Peyer's patch (tissue), 4 donors: ENCODE results near the gene ABCF2. TPM values are rescaled to one million over a fixed set of nuclear protein-coding genes. Genes with fewer than 3 reads are reported as not detected.

Source experiments
- DNase-seq, 3 donors: peaks; one replicate each; pipeline ENCODE4 v3.0.0-alpha.2; 2017 to 2019
- H3K27ac ChIP-seq, 4 donors: fragments of 200-600 bp; sonication (generic); one replicate each; pipeline ENCODE4 v1.5.1; 2016 to 2019
- H3K27me3 ChIP-seq, 2 donors: fragments of 200-600 bp; sonication (generic); one replicate each; pipeline ENCODE4 v1.5.1; 2019
- H3K36me3 ChIP-seq, 3 donors: fragments of 200-600 bp; sonication (generic); one replicate each; pipeline ENCODE4 v1.5.1; 2016 to 2019
- H3K4me1 ChIP-seq, 4 donors: fragments of 200-600 bp; sonication (generic); one replicate each; pipeline ENCODE4 v1.5.1; 2016 to 2019
- H3K4me3 ChIP-seq, 4 donors: fragments of 200-600 bp; sonication (generic); 1 replicate in 3 of 4; 2 replicates in 1 of 4; pipeline ENCODE4 v1.5.1; 2016 to 2019; ENCODE audit warnings: mild to moderate bottlenecking in 1 of 4
- H3K9me3 ChIP-seq, 4 donors: fragments of 200-600 bp; sonication (generic); one replicate each; pipeline ENCODE4 v1.5.1; 2016 to 2019; ENCODE audit warnings: mild to moderate bottlenecking in 1 of 4
- POLR2A ChIP-seq, 2 donors: fragments of 450-650 bp; IDR thresholded peaks; one replicate each; pipeline ENCODE4 v1.5.1; 2017; ENCODE audit warnings: antibody characterized with exemption in 2 of 2, mild to moderate bottlenecking in 2 of 2, moderate library complexity in 2 of 2
- total RNA-seq, 4 donors: library from RNA; depleted of rRNA; stranded (reverse); fragments of >200 nt; gene quantifications; one replicate each; pipeline ENCODE4 v1.1.0, GENCODE V29; 2016
- TF ChIP-seq, protein P1 (sequence below), 6 experiments: fragments of 450-650 bp in 4 of 6; fragments of 200-600 bp in 2 of 6; sonication (generic) in 1 of 6; IDR thresholded peaks; one replicate each; pipeline ENCODE4 v1.5.1; 2017 to 2019; ENCODE audit warnings: antibody characterized with exemption in 6 of 6, mild to moderate bottlenecking in 3 of 6, moderate library complexity in 1 of 6

Gene ABCF2
- total RNA-seq, 4 donors from 2014 or later, result 20.7 to 29.7 (median 26.4) TPM

DNA sequence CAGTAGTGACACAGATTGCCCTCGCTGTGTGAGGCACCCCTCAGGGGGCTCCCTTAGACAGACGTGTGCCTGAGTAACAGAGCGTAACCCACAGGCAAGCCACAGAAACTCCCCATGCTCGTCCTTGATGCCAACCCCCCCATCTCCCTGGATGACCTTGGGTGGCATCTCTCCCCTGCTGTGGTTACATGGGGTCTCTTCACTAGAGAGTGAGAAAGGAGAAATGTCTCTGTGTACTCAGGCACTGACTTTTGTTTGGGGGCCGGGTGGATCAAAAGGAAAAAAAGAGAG lies 38.8 kb downstream of the ABCF2 start:
- no peaks in the 10 kb centered on the region for H3K27me3 ChIP-seq
- no peaks in the 10 kb centered on the region for H3K9me3 ChIP-seq
- H3K36me3 ChIP-seq, result no peaks in the 10 kb centered on the region
- no peak for TF ChIP-seq POLR2A (IDR thresholded peaks at IDR 0.05)
- TF ChIP-seq, protein P1, sequence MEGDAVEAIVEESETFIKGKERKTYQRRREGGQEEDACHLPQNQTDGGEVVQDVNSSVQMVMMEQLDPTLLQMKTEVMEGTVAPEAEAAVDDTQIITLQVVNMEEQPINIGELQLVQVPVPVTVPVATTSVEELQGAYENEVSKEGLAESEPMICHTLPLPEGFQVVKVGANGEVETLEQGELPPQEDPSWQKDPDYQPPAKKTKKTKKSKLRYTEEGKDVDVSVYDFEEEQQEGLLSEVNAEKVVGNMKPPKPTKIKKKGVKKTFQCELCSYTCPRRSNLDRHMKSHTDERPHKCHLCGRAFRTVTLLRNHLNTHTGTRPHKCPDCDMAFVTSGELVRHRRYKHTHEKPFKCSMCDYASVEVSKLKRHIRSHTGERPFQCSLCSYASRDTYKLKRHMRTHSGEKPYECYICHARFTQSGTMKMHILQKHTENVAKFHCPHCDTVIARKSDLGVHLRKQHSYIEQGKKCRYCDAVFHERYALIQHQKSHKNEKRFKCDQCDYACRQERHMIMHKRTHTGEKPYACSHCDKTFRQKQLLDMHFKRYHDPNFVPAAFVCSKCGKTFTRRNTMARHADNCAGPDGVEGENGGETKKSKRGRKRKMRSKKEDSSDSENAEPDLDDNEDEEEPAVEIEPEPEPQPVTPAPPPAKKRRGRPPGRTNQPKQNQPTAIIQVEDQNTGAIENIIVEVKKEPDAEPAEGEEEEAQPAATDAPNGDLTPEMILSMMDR (IDR thresholded peaks at IDR 0.05), result no peak
- no peak overlapping the region for H3K27ac ChIP-seq
- DNase-seq, result no peak
- H3K4me3 ChIP-seq, result no peak overlapping the region
- H3K4me1 ChIP-seq, result no peaks in the 10 kb centered on the region

DNA sequence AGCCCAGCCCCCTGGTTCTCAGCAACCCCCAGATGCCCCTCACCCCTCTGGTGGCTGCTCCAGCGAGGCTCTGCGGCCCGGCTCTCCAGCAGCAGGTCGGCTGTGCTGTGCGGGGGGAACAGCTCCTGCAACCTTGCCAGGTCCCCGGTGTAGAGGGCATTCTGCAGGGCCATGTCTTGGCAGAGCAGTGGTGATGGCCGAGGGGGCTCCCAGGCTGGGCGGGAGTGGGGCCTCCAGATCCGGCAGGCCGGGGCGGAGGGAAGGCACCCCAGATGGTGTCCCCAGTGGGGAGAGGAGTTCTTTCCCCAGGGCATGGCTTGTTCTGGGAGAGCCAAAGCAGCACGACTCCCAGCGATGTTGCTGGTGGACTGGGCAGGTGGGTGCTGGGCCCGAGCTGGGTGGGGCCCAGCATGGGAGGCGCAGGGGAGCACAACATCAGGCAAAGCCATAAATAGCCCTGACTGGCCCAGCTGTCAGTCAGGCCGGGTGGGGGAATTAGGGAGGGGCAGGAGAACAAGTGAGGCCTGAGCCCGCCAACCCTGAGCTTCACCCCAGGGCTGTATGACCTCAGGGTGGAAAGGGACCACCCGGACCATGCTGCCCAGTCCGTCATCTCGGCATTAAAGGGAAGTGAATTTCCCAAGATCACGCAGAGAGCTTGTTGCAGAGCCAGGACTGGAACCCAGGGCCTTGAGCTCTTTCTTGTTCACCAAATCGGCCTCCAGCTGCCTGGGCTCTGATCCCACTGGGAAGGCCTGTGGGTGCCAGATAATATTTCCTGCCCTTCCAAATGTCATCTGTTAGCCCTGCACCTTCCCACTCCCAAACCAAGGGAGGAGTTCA lies 39.4 kb downstream of the ABCF2 start:
- Histone ChIP-seq H3K4me1 (no peaks in the 10 kb centered on the region), H3K27ac (no peak overlapping the region), H3K27me3 (no peaks in the 10 kb centered on the region), H3K4me3 (no peak overlapping the region), H3K9me3 (no peaks in the 10 kb centered on the region), H3K36me3 (no peaks in the 10 kb centered on the region)
- no peak for TF ChIP-seq POLR2A (IDR thresholded peaks at IDR 0.05)
- TF ChIP-seq, protein P1 (IDR thresholded peaks at IDR 0.05), result no peak
- no peak for DNase-seq

DNA sequence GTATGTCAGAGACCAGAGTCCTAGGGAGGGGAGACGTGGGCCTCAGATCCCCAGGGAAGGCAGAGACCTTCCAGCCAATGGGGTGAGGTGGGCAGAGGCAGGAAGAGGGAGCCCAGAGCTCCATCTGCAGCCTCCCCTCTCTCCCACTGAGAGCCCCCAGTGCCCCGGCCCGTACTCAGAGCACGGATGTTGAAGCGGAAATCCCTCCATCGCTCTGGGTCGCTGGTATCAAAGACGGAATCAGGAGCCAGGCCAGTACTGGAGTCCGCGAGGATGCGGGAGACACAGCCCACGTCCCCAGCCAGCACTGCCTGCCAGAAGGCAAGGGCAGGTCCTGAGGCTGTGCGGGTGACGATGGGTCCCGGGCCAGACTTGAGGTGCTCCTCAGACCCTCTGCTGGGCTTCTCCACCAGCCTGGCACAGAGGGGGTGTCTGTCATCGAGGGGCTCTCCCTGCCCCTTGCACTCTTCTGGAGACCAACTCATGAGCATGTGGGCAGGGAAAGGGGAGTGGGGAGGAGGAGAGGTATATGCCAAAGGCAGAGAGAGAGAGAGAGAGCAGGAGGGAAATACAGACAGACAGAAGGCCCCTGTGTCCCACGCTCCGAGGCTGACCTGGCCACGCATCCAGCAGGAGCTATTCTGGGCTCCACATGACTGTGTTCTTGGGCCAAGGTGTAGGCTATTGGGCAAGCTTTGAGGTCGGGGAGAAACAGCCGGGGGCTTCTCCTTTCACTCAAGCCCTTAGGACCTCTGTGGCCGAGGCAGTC lies 40.2 kb downstream of the ABCF2 start, which contains the start of gene ASB10:
ASB10 (minus strand) TSS at position 611 of the 769 bp plus-strand sequence; CDS start at position 491, 120 bp downstream.
- no peak within 1 kb of the TSS for H3K27ac ChIP-seq
- no peaks in the 10 kb centered on the region for H3K9me3 ChIP-seq
- no peak within 1 kb of the TSS for H3K4me3 ChIP-seq
- H3K27me3 ChIP-seq, result no peaks in the 10 kb centered on the region
- no peak for TF ChIP-seq POLR2A (IDR thresholded peaks at IDR 0.05)
- TF ChIP-seq, protein P1 (IDR thresholded peaks at IDR 0.05), result no peak
- H3K36me3 ChIP-seq, result no peaks in the 10 kb centered on the region
- no peak for DNase-seq
- H3K4me1 ChIP-seq, result no peaks in the 10 kb centered on the region

DNA sequence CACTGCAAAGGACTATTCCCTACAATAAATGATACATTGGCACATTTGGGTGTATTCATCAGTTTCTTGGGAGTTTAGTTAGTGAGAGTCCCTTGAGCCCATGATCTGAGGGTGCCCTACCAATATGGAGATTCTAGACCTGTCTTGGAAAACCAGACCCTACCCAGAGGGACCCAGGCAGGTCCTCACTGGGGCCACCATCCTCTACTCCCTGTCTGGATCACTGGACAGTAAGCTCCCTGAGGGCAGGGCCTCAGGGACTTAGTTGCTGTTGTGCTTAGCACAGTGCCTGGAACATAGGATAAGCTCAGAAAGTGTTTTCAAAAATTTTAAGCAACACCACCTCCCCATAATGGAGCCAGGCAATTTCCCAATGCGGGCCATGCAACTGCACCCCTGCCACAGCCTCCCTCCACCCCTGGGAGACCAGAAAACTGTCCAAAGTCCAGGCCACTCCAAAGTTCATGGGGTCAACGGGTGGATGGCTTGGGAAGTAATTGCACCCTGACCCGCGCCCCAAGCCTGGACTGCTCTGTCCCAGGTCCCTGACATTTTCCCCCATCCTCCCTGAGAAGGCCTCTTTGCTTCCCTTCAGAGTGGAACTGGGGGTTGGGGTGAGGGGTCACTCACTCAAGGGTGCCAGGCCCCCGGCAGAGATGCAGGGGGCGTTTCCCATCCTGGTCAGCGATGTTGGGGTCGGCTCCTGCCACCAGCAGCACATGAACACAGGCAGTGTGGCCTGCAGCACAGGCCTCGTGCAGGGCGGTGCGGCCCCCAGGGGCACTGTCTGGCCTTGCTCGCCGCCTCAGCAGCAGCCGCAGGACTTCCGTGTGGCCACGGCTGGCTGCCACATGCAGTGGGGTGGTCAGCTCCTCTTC lies 41.0 kb downstream of the ABCF2 start:
- Histone ChIP-seq H3K27me3 (no peaks in the 10 kb centered on the region), H3K9me3 (no peaks in the 10 kb centered on the region), H3K27ac (no peak overlapping the region), H3K4me1 (no peaks in the 10 kb centered on the region), H3K36me3 (no peaks in the 10 kb centered on the region), H3K4me3 (no peak overlapping the region)
- DNase-seq, result no peak
- no peak for TF ChIP-seq POLR2A (IDR thresholded peaks at IDR 0.05)
- TF ChIP-seq, protein P1 (IDR thresholded peaks at IDR 0.05), result no peak

DNA sequence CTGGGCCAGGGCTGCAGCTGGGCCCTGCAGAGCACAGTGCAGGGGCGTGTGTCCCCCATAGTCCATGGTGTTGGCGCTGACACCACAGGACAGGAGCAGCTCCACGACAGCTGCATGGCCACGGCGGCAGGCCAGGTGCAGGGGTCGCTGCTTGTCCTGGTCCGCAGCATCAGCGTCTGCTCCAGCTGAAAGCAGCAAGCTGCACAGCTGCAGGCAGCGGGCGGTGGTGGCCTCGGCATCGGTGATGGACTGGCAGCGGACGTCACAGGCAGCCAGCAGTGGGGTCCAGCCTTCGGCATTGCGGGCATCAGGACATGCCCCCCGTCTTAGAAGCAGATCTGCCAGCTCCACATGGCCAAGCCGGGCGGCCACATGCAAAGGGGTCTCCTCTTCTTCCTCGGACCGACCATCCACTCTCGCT lies 46.0 kb downstream of the ABCF2 start:
- Histone ChIP-seq H3K4me1 (no peaks in the 10 kb centered on the region), H3K9me3 (no peaks in the 10 kb centered on the region), H3K27ac (no peak overlapping the region), H3K4me3 (no peak overlapping the region), H3K27me3 (no peaks in the 10 kb centered on the region), H3K36me3 (no peaks in the 10 kb centered on the region)
- DNase-seq, result no peak
- TF ChIP-seq POLR2A (IDR thresholded peaks at IDR 0.05), result no peak
- TF ChIP-seq, protein P1 (IDR thresholded peaks at IDR 0.05), result no peak
